Non-pigmented ciliary epithelial cell (primary cell): ENCODE results near the gene NRN1L.
"Not testable (repeated sequence)": the region's sequence is repeated elsewhere in the genome, so short reads cannot be mapped to it uniquely, and the experiment has no call there.

Source experiments
- DNase-seq: peaks from one replicate; pipeline ENCODE4 v3.0.0-alpha.2; 2010; ENCODE audit warnings: low read depth

The NRN1L gene

DNA sequence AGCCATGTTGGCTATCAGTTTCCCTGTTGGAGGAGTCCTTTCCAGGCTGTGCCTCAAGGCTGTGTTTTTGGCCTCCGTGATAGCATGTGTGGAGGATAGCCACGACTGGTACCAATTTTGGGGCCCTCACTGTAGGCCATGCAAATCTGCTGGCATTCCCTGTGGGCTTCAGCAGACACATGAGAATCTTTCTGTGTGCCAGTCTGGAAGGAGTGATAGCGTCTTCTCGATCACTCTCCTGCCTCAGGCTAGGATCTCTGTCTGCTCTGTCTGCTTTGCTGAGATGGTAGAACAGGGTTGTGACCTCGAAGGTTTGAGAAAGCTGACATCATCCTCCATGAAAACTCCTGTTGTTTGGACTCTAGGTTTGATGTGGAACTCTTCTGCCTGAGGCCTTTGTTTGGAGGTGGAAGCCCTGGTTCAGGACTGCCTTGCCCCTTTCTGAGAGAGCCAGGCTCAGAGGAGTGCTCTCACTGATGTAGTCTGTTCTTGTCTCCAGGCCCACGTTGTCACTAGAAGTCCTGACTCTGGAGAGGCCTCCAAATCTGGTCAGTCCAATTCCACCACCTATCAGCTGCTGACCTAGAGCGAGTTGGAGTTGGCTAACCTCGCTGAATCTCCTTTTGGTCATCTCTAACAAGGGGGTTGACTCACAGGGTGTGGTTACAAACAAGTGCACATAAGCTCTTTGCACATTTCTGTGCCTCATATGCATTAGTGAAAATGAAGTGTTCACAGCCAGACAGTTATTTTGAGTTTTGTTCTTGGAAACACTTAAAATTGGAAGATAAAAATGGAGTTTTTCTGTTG is 23.9 kb upstream of the NRN1L start:
- DNase-seq: no peak

DNA sequence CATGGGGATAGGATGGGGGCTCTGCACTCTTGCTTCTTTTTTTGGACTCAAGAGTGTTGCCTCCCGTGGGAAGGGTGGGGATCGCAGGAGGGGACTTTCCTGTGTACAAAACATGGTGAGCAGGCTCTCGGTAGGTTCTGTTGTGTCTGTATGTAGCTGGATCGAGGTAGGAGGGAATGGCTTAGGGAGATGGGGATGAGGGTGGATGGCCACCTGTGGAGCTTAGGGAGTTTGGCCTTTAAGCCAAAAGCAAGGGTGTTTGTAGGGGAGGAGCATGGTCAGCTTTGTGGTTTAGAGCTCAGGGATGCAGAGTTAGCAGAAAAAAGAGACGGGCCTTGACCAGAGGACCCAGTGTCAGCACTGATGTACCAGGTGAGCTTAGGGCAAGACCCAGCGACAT is 22.8 kb upstream of the NRN1L start:
- no peak for DNase-seq

DNA sequence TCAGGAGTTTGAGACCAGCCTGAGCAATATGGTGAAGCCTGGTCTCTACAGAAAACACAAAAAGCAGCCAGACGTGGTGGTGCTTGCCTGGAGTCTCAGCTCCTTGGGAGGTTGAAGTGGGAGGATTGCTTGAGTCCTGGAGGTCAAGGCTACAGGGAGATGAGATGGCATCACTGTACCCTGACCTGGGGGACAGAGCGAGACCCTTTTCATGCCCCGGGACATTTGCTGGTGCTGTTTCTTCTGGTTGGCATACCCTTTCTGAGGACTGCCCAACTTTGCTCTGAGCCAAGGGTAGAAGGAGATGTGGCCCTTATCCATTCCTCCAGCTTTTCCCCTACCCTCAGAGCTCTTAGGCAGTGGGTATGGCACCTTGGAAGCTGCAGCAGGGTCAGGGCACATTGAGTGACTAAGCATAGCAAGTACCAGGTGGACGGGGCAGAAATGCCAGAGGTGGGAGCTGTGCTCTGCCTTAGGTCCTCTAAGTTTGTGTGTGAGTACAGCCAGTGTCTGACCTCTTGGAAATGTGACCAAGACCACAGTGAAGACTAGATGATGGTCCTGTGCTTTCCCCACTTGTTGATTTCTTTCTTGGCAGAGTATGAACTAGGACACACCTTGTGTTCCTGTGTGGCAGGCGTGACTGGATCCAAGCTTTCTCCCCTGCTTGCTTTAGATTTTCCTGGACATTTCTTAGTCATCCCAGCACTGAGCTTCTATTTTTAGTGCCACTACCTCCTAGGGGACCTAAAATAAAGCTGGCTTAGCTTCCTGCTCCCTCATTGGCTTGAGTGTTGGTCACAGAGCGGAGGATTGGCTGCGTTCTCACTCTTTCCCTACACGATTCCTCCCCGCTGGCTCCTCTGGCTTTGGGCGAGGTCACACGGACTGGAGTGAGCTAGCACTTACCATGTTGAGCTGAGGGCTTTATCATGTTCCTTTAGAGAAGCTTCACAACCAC is 21.8 kb upstream of the NRN1L start:
- no peak for DNase-seq

DNA sequence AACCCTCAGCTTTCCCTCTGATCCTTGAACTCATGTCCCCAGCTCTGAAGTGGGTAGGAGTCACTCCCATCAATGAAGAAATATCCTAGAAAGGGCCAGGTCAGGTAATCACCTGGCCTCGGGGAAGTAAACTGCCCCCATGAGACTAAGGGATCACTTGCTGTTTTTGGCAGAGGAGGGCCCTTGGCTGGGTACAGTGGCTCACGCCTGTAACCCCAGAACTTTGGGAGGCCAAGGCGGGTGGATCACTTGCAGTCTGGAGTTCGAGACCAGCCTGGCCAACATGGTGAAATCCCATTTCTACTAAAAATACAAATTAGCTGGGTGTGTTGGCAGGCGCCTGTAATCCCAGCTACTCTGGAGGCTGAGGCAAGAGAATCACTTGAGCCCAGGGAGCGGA is 20.6 kb upstream of the NRN1L start:
- DNase-seq: not testable (repeated sequence)

DNA sequence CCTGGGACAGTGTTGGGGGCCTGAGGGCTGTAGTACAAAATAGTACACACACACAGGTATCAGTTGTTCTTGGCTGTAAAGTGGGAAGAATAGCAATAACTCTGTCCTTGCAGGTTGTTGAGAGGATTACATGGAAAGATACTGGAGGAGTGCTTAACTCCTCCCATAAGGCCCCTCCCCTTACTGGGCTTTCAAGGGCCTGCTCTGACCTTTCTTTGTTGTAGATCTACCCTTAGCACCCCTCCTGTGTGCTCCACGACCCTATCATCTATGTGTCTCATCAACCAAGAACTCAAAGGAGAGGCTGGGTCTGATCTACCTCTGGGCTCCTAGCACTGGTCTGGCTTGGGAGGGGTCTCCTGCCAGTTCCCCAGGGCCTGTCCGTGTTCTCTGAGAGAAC is 20.1 kb upstream of the NRN1L start:
- DNase-seq: no peak

DNA sequence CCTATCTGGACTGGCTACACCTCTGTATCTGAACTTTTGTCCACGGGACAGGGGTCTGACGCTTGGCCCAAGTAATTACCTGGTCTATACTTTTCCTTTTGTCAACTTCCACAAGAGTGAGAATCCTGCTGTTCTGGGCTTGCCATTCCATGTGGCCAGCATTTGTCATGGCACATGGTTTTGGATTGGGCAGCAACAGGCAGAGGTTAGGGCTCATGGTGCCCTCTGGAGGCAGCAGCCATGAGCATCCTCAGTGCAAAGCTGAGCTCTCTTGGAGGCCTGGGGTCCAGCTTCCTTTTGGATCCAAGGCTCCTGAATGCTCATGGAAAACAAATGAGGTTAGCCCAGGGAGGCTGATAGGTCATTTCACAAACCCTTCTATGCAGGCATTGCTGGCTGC is 19.4 kb upstream of the NRN1L start:
- no peak for DNase-seq

DNA sequence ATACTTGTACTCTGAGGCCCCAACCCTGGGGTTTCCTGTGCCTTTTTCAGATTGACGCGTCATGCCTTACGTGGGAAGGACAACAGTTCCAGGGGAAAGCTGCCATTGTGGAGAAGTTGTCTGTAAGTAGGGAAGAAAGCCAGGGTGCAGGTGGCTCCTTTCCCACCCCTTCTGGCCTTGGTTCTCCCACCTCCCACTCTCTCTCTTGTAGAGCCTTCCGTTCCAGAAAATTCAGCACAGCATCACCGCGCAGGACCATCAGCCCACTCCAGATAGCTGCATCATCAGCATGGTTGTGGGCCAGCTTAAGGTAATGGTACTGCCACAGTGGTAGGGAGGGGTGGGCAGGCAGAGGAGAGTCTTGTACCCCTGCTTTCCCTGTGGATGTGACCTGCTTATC is 16.4 kb upstream of the NRN1L start:
- DNase-seq: no peak

DNA sequence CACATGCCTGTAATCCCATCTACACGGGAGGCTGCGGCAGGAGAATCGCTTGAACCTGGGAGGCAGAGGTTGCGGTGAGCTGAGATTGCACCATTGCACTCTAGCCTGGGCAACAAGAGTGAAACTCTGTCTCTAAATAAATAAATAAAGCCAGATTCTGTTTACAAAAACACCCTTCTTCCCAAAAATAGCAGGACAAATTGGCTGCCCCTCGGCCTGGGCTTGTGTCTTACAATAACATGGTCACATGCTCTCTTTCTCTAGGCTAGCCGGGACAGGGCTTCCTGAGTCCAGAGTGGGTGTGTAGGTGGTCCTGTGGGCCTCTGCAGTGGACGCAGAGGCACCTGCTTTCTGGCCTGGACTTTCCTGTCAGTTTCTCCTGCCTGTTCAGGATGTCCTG is 15.0 kb upstream of the NRN1L start:
- DNase-seq: no peak

DNA sequence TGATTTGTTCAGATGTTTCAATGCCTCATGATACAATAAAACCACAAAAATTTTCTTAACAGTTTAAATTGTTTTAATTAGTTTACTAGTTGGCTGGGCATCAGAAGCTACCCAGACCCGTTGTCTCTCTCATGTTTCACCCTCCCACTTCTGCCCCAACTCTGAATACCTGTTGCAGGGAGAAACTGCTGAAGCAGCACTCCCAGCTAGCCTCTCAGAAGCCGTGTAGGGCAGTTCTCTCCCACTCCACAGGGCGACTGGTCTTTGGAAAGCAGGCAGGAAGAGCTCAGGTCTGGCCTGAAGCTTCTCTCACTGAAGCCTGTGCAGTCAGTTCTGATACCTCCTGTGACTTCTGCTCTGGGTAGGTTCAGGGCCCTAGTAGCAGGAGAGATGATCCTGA is 13.4 kb upstream of the NRN1L start:
- no peak for DNase-seq

DNA sequence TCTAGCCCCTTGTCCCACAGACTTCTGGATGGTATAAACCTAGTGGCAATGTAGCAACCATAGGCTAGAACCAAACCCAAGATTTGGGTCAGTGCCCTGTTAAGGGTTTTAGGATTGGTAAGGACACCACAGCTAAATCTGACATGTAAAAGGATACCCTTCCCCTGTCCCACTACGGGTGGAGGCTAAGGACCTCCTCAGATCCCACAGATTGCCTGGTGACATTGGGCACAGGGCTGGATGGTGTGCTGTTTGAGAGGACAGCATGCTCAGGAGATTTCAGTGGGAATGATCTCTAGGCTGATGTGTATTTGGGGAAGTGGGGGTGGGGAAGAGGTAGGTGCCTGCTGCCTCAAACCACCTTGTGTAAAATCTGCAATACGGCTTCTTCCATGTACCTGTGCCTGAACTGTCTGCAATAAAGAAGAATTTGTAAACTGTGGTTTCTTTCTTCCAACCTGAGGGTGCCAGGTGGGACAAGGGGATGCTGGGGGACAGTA is 12.5 kb upstream of the NRN1L start:
- DNase-seq: no peak

DNA sequence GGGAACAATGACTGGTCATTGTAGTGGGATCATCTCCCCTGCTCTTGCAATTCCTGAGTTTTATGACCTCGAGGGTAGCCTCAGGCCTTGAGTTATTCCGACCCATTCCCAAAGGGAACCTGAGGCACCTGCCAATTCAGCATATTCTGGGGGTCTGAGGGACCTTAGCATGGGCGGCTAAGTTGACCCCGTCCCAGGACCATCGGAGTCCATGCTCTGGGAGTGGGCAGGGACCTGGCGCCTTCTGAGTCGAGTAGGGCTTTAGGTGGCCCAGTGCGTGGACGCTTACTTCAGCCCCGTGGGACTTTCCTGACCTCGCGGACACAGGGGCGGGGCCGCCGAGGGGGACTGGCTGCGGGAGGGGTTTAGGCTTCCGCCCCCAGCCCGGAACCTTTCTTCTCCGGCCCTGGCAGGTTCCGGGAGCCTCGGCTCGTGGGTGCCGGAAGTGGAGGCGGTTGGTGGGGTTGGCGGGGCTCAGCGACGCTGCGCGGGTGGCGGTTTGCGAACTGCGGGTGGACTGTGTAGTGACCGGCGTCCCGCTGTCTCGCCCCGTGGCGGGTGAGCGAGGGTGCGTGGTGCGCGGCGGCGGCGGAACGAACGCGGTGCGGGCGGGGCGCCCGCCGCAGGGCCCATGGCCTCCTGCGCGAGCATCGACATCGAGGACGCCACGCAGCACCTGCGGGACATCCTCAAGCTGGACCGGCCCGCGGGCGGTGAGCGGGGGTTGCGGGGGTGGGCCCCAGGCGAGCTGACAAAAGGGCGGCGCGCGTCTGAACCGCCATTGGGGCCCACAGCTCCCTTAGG is 11.9 kb upstream of the NRN1L start, which contains the start of gene EDC4:
Gene EDC4 (plus strand): TSS at position 422 of the 804 bp plus-strand sequence. CDS start 210 bp downstream, at position 632.
- peak; percentile 30 for DNase-seq

DNA sequence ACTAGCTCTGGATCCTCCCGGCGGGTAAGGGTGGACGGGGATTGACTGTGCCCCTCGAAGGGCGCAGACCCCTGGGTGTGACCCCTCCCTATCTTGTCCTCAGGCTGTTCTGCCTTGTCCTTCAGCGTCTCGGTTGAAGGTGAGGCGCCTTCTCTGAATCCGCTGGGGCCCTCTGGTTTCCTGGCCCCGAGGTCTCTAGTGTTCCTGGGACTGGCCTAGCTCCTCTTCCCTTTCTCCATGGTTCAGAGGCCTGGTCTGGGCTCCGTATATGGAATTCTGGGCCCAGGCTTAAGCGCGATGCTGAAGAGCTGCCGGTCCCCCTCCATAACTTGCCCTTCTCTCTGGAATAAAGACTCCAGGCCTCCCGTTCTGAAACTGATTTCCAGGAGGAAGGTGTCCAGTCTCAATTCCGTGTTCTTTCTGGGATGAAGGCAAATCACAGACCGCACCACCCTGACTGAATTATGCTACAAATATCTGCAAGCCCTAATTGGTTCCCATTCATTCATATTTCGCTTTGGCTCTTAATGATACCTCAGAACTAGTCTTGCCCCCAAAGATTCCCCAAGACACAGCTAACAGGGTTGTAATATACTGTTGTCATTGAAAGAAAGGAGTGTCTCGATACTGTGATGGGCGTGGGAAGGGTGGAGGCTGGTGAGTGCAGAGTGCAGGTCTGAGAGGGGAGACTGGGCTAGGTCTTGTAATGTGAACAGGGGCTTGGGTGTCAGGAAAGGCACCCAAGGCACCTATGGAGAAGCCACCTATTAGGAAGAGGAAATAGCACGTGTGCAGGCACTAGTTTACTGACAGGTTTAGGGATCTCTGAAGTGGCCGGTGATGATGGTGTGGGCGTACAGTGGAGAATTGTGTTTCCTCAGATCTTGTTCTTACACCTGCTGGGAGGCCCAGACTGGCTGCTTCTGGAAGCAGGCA is 11.0 kb upstream of the NRN1L start:
- DNase-seq: no peak

DNA sequence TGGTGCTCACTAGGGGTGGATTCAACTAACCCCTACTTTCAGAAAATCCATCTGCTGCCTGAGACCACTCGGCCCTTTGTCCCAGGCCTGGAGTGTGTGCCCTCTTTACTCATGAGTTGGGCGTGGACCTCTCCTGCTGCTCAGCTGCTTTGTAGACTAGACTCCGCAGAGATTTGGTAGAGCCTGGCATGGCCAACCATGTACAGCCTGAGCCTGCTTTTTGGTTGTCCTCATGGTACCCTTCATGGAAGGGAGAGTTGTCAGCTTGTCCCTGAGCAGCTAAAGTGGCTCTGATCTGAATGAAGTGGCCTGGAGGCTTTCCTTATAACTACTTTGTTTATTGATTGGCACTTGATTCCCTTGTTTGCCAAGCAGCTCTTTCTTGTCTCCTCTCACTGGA is 10.3 kb upstream of the NRN1L start:
- no peak for DNase-seq

DNA sequence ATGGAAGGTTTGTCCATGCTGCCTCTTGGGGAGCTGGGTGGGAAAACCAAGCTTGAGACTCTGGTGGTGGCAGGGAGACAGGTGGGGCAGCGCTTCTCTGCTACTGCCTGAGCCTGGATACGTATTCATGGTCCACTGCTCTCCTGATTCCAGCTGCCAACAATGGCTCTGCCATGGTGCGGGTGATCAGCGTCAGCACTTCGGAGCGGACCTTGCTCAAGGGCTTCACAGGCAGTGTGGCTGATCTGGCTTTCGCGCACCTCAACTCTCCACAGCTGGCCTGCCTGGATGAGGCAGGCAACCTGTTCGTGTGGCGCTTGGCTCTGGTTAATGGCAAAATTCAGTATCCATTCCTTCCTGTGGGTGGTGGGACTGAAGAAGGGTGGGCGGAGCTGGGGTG is 7.6 kb upstream of the NRN1L start:
- DNase-seq: no peak

DNA sequence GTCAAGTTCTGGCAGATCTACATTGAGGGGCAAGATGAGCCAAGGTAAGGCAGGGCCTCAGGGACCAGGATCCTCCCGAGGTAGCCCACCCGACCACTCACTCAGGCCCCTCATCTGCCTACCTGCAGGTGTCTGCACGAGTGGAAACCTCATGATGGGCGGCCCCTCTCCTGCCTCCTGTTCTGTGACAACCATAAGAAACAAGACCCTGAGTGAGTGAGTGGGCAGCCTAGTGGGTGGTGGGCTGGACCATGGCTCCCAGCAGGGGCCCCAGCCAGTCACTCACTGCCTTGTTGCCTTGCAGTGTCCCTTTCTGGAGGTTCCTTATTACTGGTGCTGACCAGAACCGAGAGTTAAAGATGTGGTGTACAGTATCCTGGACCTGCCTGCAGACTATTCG is 6.5 kb upstream of the NRN1L start:
- DNase-seq: no peak

DNA sequence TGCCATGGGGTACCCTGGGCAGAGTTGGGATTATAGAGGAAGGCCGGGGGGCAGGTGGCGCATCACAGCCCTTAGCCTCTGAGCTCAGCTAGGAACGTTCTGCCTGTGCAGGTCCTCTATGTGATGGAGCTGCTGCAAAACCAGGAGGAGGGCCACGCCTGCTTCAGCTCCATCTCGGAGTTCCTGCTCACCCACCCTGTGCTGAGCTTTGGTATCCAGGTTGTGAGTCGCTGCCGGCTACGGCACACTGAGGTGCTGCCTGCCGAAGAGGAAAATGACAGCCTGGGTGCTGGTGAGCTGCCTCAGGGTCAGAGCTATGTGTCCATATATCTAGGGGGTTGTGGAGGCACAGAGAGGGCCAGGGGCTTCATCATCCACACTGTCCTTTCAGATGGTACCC is 5.8 kb upstream of the NRN1L start:
- no peak for DNase-seq

DNA sequence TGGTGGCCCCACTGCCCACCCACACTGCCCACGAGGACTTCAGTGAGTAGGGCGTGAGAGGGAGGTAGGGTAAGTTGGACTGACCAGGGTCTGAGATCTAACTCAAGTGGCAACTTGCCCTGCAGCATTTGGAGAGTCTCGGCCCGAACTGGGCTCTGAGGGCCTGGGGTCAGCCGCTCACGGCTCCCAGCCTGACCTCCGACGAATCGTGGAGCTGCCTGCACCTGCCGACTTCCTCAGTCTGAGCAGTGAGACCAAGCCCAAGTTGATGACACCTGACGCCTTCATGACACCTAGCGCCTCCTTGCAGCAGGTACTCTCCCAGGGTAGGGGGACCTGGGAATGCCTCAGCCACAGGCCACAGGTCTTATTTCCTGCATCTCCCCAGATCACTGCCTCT is 5.2 kb upstream of the NRN1L start:
- no peak for DNase-seq

DNA sequence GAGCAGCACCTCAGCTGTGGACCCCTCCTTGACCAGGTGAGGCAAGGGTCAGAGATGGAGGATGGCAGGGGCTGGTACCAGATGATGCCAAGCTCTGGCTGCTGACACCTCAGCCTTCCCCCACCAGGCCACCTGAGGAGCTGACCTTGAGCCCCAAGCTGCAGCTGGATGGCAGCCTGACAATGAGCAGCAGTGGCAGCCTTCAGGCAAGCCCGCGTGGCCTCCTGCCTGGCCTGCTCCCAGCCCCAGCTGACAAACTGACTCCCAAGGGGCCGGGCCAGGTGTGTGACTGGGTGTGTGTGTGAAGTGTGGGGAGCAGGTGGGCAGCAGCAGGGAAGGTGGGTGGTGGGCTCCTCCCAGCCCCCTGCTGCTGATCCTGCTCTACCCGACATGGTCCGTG is 4.7 kb upstream of the NRN1L start:
- no peak for DNase-seq

DNA sequence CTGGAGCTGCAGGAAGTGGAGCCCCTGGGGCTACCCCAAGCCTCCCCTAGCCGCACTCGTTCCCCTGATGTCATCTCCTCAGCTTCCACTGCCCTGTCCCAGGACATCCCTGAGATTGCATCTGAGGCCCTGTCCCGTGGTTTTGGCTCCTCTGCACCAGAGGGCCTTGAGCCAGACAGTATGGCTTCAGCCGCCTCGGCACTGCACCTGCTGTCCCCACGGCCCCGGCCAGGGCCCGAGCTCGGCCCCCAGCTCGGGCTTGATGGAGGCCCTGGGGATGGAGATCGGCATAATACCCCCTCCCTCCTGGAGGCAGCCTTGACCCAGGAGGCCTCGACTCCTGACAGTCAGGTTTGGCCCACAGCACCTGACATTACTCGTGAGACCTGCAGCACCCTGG is 4.1 kb upstream of the NRN1L start:
- no peak for DNase-seq

DNA sequence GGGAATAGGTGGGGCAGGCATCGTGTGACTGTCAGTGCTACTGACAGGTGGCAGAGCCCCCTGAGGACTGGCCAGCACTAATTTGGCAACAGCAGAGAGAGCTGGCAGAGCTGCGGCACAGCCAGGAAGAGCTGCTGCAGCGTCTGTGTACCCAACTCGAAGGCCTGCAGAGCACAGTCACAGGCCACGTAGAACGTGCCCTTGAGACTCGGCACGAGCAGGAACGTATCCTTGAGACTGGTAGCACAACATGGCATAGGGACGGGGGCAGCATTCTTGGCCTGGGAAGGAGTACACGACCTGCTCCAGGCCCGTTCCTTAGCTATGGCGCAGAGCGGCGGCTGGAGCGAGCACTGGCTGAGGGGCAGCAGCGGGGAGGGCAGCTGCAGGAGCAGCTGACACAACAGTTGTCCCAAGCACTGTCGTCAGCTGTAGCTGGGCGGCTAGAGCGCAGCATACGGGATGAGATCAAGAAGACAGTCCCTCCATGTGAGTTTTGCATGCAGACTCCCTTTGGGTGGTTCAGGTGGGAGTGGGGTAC is 3.0 kb upstream of the NRN1L start:
- DNase-seq: no peak
